ENCODE measurements around the gene KPNA5. TPM values are rescaled to one million over a fixed set of nuclear protein-coding genes. Genes with fewer than 3 reads are reported as not detected.

The KPNA5 gene
- total RNA-seq, 2 donors from 2014 or later: 2.5 to 6.1 TPM

DNA sequence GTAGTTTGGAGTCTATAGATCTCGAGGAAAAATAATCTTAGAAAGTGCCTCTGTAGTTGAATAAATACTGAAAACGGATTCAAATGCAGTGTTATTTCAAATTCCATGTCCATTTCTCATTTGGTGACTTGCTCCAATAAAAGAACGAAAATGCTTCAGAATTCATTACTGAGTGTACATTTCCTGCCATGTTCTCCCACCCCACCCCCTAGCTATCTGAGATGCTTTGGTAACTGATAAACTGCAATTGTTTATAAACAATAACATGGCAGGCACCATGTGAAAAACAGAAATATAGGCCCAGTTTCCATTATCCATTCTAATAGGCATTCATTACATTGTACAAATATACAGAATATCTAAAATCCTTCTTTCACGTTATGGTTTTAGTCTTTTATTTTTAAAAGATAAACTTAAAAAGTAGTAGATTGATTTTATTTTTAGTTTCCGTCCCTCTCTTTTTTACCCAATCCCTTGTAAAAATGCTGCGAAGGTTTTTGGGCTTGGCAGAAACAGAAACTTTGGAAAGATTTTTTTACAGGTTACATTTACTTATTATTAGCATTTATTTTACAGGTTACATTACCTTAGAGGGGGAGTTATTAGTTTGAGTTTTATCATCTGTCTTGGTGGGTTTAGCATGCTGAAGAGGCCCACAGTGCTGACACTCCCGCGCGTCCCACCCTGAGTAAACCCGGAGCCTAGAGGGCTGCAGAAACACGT lies 83.1 kb downstream of the KPNA5 start:
- Histone ChIP-seq H3K9me3 (no peaks in the 10 kb centered on the region), H3K9ac (ENCODE audit: low read depth in 2 of 2, low read length in 2 of 2) (no peak overlapping the region), H3K27ac (no peak overlapping the region), H3K27me3 (peaks cover 32% of the 10 kb centered on the region), H3K4me3 (peak overlapping the region; percentile 40), H3K4me1 (no peaks in the 10 kb centered on the region), H3K36me3 (no peaks in the 10 kb centered on the region)
- intact Hi-C loops (cut with DNase I): no loop called here
- no peak for DNase-seq
- TF ChIP-seq, protein P1, sequence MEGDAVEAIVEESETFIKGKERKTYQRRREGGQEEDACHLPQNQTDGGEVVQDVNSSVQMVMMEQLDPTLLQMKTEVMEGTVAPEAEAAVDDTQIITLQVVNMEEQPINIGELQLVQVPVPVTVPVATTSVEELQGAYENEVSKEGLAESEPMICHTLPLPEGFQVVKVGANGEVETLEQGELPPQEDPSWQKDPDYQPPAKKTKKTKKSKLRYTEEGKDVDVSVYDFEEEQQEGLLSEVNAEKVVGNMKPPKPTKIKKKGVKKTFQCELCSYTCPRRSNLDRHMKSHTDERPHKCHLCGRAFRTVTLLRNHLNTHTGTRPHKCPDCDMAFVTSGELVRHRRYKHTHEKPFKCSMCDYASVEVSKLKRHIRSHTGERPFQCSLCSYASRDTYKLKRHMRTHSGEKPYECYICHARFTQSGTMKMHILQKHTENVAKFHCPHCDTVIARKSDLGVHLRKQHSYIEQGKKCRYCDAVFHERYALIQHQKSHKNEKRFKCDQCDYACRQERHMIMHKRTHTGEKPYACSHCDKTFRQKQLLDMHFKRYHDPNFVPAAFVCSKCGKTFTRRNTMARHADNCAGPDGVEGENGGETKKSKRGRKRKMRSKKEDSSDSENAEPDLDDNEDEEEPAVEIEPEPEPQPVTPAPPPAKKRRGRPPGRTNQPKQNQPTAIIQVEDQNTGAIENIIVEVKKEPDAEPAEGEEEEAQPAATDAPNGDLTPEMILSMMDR (IDR thresholded peaks at IDR 0.05): no peak

DNA sequence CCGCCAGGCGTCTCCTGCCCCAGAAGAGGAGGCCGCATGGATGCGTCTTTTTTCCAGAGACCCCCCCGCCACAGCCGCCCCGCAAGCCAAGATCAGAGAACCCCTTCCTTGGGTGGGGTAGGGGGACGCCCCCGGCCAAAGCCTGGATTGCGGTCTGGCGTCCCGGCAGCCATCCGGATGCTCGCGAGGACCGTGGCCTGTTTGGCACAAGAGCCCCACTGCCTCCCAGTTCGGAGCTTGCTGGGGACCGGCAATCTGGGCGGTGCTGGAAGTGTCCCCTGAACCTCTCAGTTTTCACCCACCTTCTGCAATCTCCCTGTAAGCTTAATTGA lies 83.6 kb downstream of the KPNA5 start:
- Histone ChIP-seq H3K4me1 (no peaks in the 10 kb centered on the region), H3K27ac (no peak overlapping the region), H3K4me3 (peak overlapping the region; percentile 40), H3K36me3 (no peaks in the 10 kb centered on the region), H3K27me3 (peaks cover 32% of the 10 kb centered on the region), H3K9me3 (no peaks in the 10 kb centered on the region), H3K9ac (ENCODE audit: low read depth in 2 of 2, low read length in 2 of 2) (no peak overlapping the region)
- intact Hi-C loops (cut with DNase I): no loop called here
- TF ChIP-seq, protein P1 (IDR thresholded peaks at IDR 0.05): no peak
- no peak for DNase-seq

DNA sequence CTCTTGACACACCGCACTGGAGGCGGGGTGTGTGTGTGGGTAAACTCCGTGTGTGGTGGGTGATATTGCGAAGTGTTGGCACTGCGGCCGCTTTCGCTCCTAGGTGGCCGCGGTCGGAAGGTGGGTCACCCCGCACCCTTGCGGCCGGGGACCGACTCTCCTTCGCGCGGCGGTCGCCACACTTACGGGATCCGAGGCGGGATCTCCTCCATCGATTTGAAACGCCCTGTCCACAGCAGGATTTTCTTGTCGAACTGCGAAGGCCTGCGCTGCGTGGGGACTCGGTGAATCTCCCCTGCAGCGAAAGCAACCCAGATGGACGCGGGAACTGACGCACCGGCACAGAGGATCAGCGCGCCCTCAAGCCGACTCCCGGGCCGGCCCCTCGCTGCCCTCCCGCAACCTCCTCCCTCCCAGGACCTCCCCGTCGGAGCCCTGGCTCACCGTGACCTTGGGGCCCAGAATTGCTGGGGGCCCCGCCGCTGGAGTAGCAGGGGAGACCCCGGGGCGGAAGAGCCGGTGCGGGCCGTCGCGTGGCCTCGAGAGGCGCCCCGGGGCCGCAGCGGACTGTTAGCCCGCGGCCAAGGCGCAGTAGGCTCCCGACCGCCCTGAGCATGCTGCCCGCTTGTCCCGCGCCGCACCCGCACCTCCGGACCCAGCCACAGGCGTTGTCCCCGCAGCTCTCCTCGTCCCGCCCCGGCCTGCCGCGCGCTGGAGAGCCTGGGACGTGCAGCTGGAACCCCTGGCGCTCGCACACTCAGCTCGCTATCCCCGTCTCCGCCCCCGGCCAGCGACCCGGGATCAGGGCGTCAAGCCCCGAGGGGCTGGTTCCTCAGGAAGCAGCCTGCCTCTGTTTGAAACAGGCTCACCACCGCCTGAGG lies 84.2 kb downstream of the KPNA5 start, which contains the start of gene FAM162B:
Gene FAM162B, minus strand, starts transcription at position 759 of the 881 bp plus-strand sequence. Its CDS starts 143 bp downstream, at position 616.
- TF ChIP-seq, protein P1 (IDR thresholded peaks at IDR 0.05): no peak
- peak within 1 kb of the TSS; percentile 40 for H3K4me3 ChIP-seq
- peaks cover 32% of the 10 kb centered on the region for H3K27me3 ChIP-seq
- H3K36me3 ChIP-seq: no peaks in the 10 kb centered on the region
- DNase-seq: peak; percentile 28
- H3K27ac ChIP-seq: no peak within 1 kb of the TSS
- intact Hi-C loops (cut with DNase I): no loop called here
- no peaks in the 10 kb centered on the region for H3K4me1 ChIP-seq
- no peaks in the 10 kb centered on the region for H3K9me3 ChIP-seq
- H3K9ac ChIP-seq (ENCODE audit: low read depth in 2 of 2, low read length in 2 of 2): peak within 1 kb of the TSS in 1 of 2 donors; percentile 8

DNA sequence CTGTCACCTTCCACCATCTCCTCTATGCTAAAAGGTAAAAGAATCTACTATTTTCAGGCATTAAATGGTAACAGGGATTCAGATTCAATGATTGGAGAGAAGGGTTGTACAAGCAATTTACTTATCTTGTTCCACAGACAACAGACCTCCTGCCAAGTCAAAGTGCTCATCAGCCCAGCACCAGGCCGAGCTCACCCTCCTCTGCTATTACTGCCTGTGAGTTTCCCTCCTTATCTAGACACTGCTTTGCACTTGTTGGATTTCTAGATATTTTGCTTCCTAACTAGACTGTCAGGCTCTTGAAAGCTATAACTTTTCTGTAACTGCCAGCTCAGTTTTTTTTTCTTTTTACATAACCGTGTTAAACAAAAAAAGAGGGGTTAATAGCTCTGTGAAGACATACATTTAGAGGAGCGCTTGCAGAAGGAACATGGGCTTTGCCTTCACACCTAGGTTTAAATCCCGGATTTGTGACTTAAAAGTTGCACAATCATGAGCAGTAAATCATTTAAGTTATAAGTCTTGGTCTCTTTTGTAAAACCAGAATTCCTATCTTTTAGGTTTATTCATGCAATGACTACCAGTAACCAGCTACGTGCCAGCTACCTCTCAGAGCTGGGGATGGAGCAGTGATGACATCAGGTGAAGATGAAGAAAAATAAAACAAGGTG lies 85.6 kb downstream of the KPNA5 start:
- intact Hi-C loops (cut with DNase I): no loop called here
- Histone ChIP-seq H3K4me3 (no peak overlapping the region), H3K27me3 (peaks cover 32% of the 10 kb centered on the region), H3K9me3 (no peaks in the 10 kb centered on the region), H3K27ac (no peak overlapping the region), H3K4me1 (no peaks in the 10 kb centered on the region), H3K36me3 (no peaks in the 10 kb centered on the region), H3K9ac (ENCODE audit: low read depth in 2 of 2, low read length in 2 of 2) (no peak overlapping the region)
- TF ChIP-seq, protein P1 (IDR thresholded peaks at IDR 0.05): no peak
- DNase-seq: no peak

DNA sequence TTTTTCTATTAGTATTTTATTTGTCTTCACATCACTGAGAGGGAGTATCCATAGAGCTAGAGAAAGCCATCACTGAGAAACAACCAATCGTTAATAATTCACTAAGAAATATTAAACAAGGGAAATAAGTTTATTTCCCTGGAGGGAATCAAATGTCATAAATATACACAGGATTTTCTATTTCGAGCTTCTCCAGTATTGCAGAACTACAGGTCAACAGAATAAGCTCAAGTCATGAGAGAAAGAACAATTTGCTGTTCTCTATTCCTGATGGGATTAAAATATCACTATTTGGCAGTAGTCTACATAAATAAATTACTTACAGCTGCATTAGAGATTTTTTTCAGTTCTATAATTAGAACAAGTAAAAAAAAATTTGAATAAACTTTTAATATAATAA lies 86.7 kb downstream of the KPNA5 start:
- no peak overlapping the region for H3K27ac ChIP-seq
- intact Hi-C loops (cut with DNase I): no loop called here
- H3K9ac ChIP-seq (ENCODE audit: low read depth in 2 of 2, low read length in 2 of 2): no peak overlapping the region
- H3K4me3 ChIP-seq: no peak overlapping the region
- TF ChIP-seq, protein P1 (IDR thresholded peaks at IDR 0.05): no peak
- no peak for DNase-seq
- H3K4me1 ChIP-seq: no peaks in the 10 kb centered on the region
- H3K36me3 ChIP-seq: no peaks in the 10 kb centered on the region
- H3K27me3 ChIP-seq: peaks cover 32% of the 10 kb centered on the region
- H3K9me3 ChIP-seq: no peaks in the 10 kb centered on the region

Data from colonic mucosa (tissue), 4 donors.